IMR-90 (cell line): Measurements from ENCODE around the gene OXNAD1. TPM values are rescaled to one million over a fixed set of nuclear protein-coding genes. Genes with fewer than 3 reads are reported as not detected.

Source experiments
- ATAC-seq: fragments of 200-7000 bp; cut with Tn5 transposase; 2 replicates; pipeline ENCODE4 v1.9.1; 2020; ENCODE audit warnings: low read depth, mild to moderate bottlenecking, moderate library complexity
- BruUV-seq: library from RNA; stranded (reverse); fragments of 400-500 nt; replicated peaks from 2 replicates; lab custom pipeline; 2021; lab: Mats Ljungman, UMichigan
- CTCF ChIA-PET: fragments of 300-600 bp; formaldehyde crosslinking; extraction: SDS; loops from one replicate; lab custom pipeline; 2021; ENCODE audit warnings: antibody characterized with exemption; lab: Yijun Ruan, JAX
- POLR2A ChIA-PET: fragments of 300-600 bp; sonication (Branson Sonifier 250); formaldehyde crosslinking; loops from one replicate; lab custom pipeline; 2022; ENCODE audit warnings: antibody characterized with exemption; ENCODE audit not compliant: unreplicated experiment; lab: Charles Lee
- DNase-seq: peaks from one replicate; pipeline ENCODE4 v3.0.0; 2013
- H2AFZ ChIP-seq: replicated peaks from 2 replicates; pipeline ENCODE3; 2013; ENCODE audit warnings: low read length, mild to moderate bottlenecking; ENCODE audit not compliant: poor library complexity
- H2AK5ac ChIP-seq: 2 replicates; pipeline ENCODE4 v1.6.1; 2013; ENCODE audit warnings: low read depth, low read length, inconsistent platforms
- H2AK9ac ChIP-seq: replicated peaks from 2 replicates; pipeline ENCODE3; 2013; ENCODE audit warnings: mild to moderate bottlenecking, low read depth, low read length, moderate library complexity; ENCODE audit not compliant: poor library complexity
- H2BK120ac ChIP-seq: 2 replicates; pipeline ENCODE4 v1.6.1; 2013; ENCODE audit warnings: low read depth, low read length, inconsistent platforms
- H2BK15ac ChIP-seq: 3 replicates; pipeline ENCODE4 v1.6.1; 2013; ENCODE audit warnings: low read depth, low read length, inconsistent platforms
- H2BK20ac ChIP-seq: 2 replicates; pipeline ENCODE4 v1.6.1; 2013; ENCODE audit warnings: low read depth, mild to moderate bottlenecking, inconsistent platforms, low read length, moderate library complexity
- H2BK5ac ChIP-seq: 2 replicates; pipeline ENCODE4 v1.6.1; 2013; ENCODE audit warnings: mild to moderate bottlenecking, low read depth, low read length, inconsistent platforms; ENCODE audit not compliant: poor library complexity, severe bottlenecking
- H3K14ac ChIP-seq: replicated peaks from 2 replicates; pipeline ENCODE4 v1.6.1; 2013; ENCODE audit warnings: low read depth, low read length, inconsistent platforms
- H3K18ac ChIP-seq: 2 replicates; pipeline ENCODE4 v1.6.1; 2013; ENCODE audit warnings: low read depth, low read length, control low read depth
- H3K23ac ChIP-seq: 2 replicates; pipeline ENCODE4 v1.6.1; 2013; ENCODE audit warnings: low read depth, low read length, inconsistent platforms
- H3K27ac ChIP-seq: 2 replicates; pipeline ENCODE4 v1.5.1; 2013; ENCODE audit warnings: mild to moderate bottlenecking, control low read depth, low read length; ENCODE audit not compliant: insufficient read depth
- H3K27me3 ChIP-seq: 2 replicates; pipeline ENCODE4 v1.6.1; 2013; ENCODE audit warnings: low read length; ENCODE audit not compliant: control insufficient read depth, insufficient read depth
- H3K36me3 ChIP-seq: 2 replicates; pipeline ENCODE4 v1.6.1; 2013; ENCODE audit warnings: low read length, mixed read lengths; ENCODE audit not compliant: control insufficient read depth, insufficient read depth
- H3K4ac ChIP-seq: 2 replicates; pipeline ENCODE4 v1.6.1; 2013; ENCODE audit warnings: low read depth, low read length, inconsistent platforms
- H3K4me1 ChIP-seq: 2 replicates; pipeline ENCODE4 v1.6.1; 2013; ENCODE audit warnings: low read length, mixed read lengths; ENCODE audit not compliant: control insufficient read depth, insufficient read depth
- H3K4me2 ChIP-seq: 2 replicates; pipeline ENCODE4 v1.6.1; 2013; ENCODE audit warnings: low read depth, mild to moderate bottlenecking, control low read depth, low read length, moderate library complexity
- H3K4me3 ChIP-seq: 2 replicates; pipeline ENCODE4 v1.5.1; 2013; ENCODE audit warnings: low read depth, mild to moderate bottlenecking, control low read depth, low read length, moderate library complexity; ENCODE audit not compliant: insufficient read depth
- H3K56ac ChIP-seq: 2 replicates; pipeline ENCODE4 v1.6.1; 2013; ENCODE audit warnings: low read length, inconsistent platforms; ENCODE audit not compliant: insufficient read depth; ENCODE audit errors: extremely low read depth
- H3K79me1 ChIP-seq, 2 experiments: 2 replicates each; pipeline ENCODE4 v1.6.1; 2013; ENCODE audit warnings: low read length in 2 of 2, inconsistent platforms in 1 of 2, low read depth in 1 of 2
- H3K9ac ChIP-seq: 2 replicates; pipeline ENCODE4 v1.6.1; 2013; ENCODE audit warnings: low read depth, low read length, control low read depth
- H3K9me1 ChIP-seq: 2 replicates; pipeline ENCODE4 v1.6.1; 2013; ENCODE audit warnings: low read length, inconsistent platforms; ENCODE audit not compliant: insufficient read depth
- H3K9me3 ChIP-seq: 2 replicates; pipeline ENCODE4 v1.6.1; 2013; ENCODE audit warnings: low read length; ENCODE audit not compliant: control insufficient read depth, insufficient read depth
- H4K20me1 ChIP-seq: 2 replicates; pipeline ENCODE4 v1.6.1; 2013; ENCODE audit warnings: low read length, inconsistent platforms; ENCODE audit not compliant: insufficient read depth
- H4K5ac ChIP-seq: 2 replicates; pipeline ENCODE4 v1.6.1; 2013; ENCODE audit warnings: mild to moderate bottlenecking, low read depth, low read length, control low read depth
- H4K8ac ChIP-seq, 2 experiments: 2 replicates each; pipeline ENCODE4 v1.6.1; 2013; ENCODE audit warnings: low read depth in 2 of 2, low read length in 2 of 2, control low read depth in 1 of 2, inconsistent platforms in 1 of 2
- H4K91ac ChIP-seq: 2 replicates; pipeline ENCODE4 v1.6.1; 2013; ENCODE audit warnings: low read depth, low read length, inconsistent platforms; ENCODE audit not compliant: insufficient read depth
- CTCF ChIP-seq: conservative IDR thresholded peaks from 2 replicates; pipeline ENCODE4 v1.5.1; 2012; ENCODE audit warnings: mild to moderate bottlenecking, low read depth, low read length, improper control_type of control experiment
- SMC3 ChIP-seq: fragments of 150-350 bp; IDR thresholded peaks from 2 replicates; pipeline ENCODE4 v1.6.1; 2016; ENCODE audit warnings: low read depth, mild to moderate bottlenecking, antibody characterized with exemption, low read length, moderate library complexity
- WGBS, 2 experiments: methylation state at CpG; one replicate each; pipeline versions ENCODE4 v1.1.5 to v1.1.7; 2013; ENCODE audit warnings: missing lambda C conversion rate in 2 of 2; ENCODE audit not compliant: insufficient read length in 1 of 2; ENCODE audit errors: extremely low coverage in 2 of 2; 5-methylcytosine and 5-hydroxymethylcytosine counted together
- dilution Hi-C: fragments of 300-500 bp; cut with HindIII; formaldehyde crosslinking; loops from one replicate; pipeline ENCODE4 v1.14.3; 2018; ENCODE audit warnings: low sequenced_read_pairs; ENCODE audit not compliant: unreplicated experiment
- in situ Hi-C: fragments of 300-500 bp; cut with MboI; formaldehyde crosslinking; loops from 3 replicates; pipeline ENCODE4 v1.14.3; 2019; ENCODE audit warnings: low sequenced_read_pairs, inconsistent platforms, mixed read lengths
- intact Hi-C: fragments of 100-400 bp; cut with micrococcal nuclease; formaldehyde crosslinking; loops from 2 replicates; pipeline ENCODE4 v1.10.0; 2022
- polyA plus RNA-seq, 3 experiments: library from polyadenylated mRNA; depleted of rRNA; stranded (reverse); fragments of >200 nt; gene quantifications; 2 replicates each; pipeline ENCODE4 v1.2.3, GENCODE V29; 2012; ENCODE audit warnings: low replicate concordance in 1 of 3
- total RNA-seq: library from RNA; depleted of rRNA; stranded (reverse); fragments of >200 nt; gene quantifications from 2 replicates; pipeline ENCODE4 v1.2.3, GENCODE V29; 2012

OXNAD1 gene
- total and polyA plus RNA-seq, 2 of the 4 experiments (the other 2 are of a cell fraction) = 6.2 to 11.3 TPM

GRCh38 chr3:16298891-16299290 is 33.9 kb downstream of the OXNAD1 start:
- DNase-seq (no peak), ATAC-seq (no peak)
- no TSS peak for BruUV-seq
- dilution Hi-C loops = loop anchor here (25.0 kb wide), 1 partner anchor 238 kb away; no protein-coding TSS in a partner anchor
- no peaks in the 10 kb centered on the region; the same call in 1 of the 2 replicates for H3K9me1 ChIP-seq
- no peaks in the 10 kb centered on the region for H4K20me1 ChIP-seq
- no peaks in the 10 kb centered on the region for H3K27me3 ChIP-seq
- peaks cover 6% of the 10 kb centered on the region; the same call in 1 of the 2 replicates for H3K36me3 ChIP-seq
- H3K4me1 ChIP-seq = peaks cover 2% of the 10 kb centered on the region; the same call in 1 of the 2 replicates
- H2BK5ac ChIP-seq = no peak overlapping the region
- H3K18ac ChIP-seq = no peak overlapping the region
- H4K91ac ChIP-seq = no peak overlapping the region
- CTCF ChIA-PET = no interaction called here
- intact Hi-C loops = no loop called here
- H3K23ac ChIP-seq = no peak overlapping the region
- no peaks in the 10 kb centered on the region for H3K9me3 ChIP-seq
- POLR2A ChIA-PET = no interaction called here
- H2AFZ ChIP-seq = no peak overlapping the region
- no peak overlapping the region for H3K4me2 ChIP-seq
- H3K9ac ChIP-seq = no peak overlapping the region
- no peak overlapping the region for H4K5ac ChIP-seq
- H3K4ac ChIP-seq = no peak overlapping the region
- H4K8ac ChIP-seq = no peak overlapping the region
- H3K4me3 ChIP-seq = no peak overlapping the region
- in situ Hi-C loops = loop anchor here (25.0 kb wide), 3 partner anchors 588 to 938 kb away; partner anchors contain the start of gene PLCL2
- no peak overlapping the region for H2AK9ac ChIP-seq
- H3K56ac ChIP-seq = no peak overlapping the region
- H3K27ac ChIP-seq = no peak overlapping the region
- H2BK120ac ChIP-seq = no peak overlapping the region
- WGBS, 2 experiments = 96% methylated on average over 3 of the region's 6 CpGs; no CpG with 5 or more reads in 1 of the 2 experiments
- H2BK15ac ChIP-seq = no peak overlapping the region
- no peak overlapping the region for H2AK5ac ChIP-seq
- H3K14ac ChIP-seq = no peak overlapping the region
- TF ChIP-seq SMC3 (no peak), CTCF (no peak)
- H3K79me1 ChIP-seq = no peaks in the 10 kb centered on the region
- H2BK20ac ChIP-seq = no peak overlapping the region
